GM18508 (cell line): Measurements from ENCODE around the gene REG3A.

Experiments
- ATAC-seq: cut with Tn5 transposase; IDR thresholded peaks from one replicate; pipeline ENCODE4 v1.9.1; 2021; ENCODE audit warnings: moderate number of reproducible peaks; ENCODE audit not compliant: insufficient read depth, unreplicated experiment

Gene REG3A

DNA sequence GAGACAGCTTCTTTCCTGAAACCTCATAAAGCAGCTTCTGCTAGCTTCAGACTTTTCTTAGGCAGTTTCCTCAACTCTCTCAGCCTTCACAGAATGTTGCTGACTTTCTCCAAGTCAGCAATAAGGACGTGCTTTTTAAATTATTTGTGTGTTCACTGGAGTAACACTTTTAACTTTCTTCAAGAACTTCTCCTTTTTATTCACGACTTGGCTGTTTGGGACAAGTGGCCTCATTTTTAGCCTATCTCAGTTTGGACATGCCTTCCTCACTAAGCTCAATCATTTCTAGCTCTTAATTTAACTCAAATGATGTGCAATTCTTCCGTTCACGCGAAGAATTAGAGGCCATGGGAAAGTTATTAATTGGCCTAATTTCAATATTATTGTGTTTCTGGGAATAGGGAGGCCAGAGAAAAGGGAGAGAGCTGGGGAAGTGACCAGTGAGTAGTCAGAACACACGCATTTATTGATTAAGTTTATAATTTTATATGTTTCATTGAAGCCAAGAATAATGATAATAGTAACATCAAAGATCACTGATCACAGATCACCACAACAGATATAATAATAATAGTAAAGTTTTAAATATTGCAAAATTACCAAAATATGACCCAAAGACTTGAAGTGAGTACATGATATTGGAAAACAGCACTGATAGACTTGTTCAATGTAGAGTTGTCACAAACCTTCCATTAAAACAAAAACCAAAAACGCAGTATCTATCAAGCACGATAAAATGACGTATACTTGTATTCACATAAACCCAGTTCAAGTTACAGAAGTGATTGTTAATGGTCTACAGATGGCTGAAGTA lies 34.4 kb downstream of the REG3A start:
- ATAC-seq = no peak

- no peak for ATAC-seq
These were observed 36.9 kb downstream of the REG3A start for GRCh38 chr2:79122676-79123075.

DNA sequence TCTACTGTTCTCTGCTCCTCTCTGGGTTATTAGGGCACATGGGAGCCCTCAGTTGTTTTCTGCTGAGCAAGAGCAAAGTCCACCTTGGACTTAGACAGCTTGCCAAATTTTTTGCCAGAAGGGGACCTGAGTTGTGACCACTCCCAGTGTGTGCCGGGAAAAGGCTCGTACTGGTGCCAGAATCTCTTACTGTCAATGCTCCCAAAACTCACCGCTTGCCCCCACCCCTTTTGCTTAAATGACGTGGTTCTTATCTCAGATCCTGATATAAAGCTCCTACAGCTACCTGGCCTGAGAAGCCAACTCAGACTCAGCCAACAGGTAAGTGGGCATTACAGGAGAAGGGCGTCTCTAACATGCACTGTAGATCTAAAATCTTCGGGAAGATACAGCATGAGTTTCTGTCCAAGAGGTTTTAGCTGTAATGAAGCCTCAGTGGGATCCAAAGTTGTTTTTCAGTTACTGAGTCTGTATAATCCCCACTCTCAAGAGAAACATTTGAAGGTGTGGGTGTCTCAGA lies 39.3 kb downstream of the REG3A start, which contains the start of gene REG1A:
Gene REG1A, plus strand, starts transcription at position 295 of the 520 bp plus-strand sequence. CDS start 374 bp downstream, outside the sequence.
- no peak for ATAC-seq

DNA sequence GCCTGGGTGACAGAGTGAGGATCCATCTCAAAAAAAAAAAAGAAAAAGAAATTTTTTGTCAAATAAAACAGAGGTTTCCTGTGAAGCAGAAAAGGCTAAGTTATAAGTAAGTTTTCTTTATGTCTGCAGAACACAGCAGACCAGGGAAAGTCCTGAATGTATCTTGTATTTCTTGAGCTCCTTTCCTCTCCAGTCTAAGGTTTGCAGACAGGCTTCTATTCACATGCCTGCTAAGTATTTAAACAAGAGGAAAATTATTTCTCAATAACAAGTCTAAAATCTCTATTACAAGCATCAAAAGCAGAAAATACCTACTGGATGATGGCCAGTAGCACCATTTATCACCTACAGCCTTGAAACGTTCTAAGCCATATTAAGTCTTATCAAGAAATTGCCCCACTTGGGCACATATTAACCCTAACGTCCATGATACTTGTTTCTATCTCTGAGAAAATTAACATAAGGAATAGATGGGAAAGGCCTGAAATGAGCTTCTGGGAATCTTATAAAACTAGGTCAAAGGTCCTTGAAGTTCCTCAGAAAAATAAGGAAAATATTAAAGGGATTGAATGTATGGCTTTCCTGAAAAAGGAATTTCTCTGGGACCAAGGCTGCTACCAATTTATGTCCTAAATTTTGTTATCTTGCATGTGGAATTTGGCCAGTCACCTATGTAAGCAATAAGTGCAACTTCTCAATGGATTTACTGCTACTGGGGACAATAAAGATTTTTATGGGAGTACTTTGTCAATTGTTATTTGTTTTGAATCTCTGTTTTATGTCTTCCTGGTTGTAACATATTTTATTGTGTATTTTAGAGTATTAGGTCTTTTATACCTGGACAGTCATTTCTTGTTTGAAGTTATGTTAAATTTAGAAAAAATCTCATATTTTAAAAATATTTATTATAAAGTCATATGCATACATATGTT lies 42.3 kb downstream of the REG3A start:
- no peak for ATAC-seq

DNA sequence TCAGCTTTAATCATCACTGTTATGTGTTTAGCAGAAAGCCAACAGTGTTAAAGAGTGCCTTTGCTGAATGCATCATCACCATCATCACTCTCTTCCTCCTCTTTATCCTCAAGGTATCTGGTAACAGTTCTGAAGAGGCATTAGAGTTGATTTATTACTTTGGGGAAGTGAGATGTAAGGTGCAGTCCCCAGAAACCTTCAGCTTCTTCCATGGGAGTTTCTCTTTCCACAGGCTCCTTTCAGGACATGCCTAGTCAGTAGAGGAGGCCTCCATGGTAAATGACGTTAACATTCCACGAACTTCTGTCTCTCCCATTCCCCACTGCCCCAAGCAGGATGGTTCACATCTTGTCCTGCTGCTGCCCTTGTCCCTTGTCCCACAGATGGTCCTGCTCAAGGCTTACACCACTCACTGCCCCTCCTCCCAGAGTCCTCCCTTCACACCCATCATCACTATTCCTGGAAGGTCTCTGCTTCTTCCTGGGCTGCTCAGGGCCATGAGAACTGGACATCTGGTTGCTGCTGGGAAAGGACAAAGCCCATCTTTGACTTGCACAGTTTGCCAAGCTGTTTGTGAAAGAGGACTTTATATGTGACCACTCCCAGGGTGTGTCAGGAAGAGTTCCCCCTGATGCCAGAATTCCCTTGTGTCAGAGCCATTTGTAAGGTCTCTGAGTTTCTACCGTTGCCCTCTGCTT lies 44.6 kb downstream of the REG3A start:
- ATAC-seq = no peak

GRCh38 chr2:79112269-79112668 lies 47.3 kb downstream of the REG3A start:
- no peak for ATAC-seq
